PC-9 (cell line): ENCODE data around the gene CENPM. TPM values are rescaled to one million over a fixed set of nuclear protein-coding genes. Genes with fewer than 3 reads are reported as not detected.
"Not testable (repeated sequence)": the region's sequence is repeated elsewhere in the genome, so short reads cannot be mapped to it uniquely, and the experiment has no call there.

Source experiments
- BruUV-seq: library from RNA; stranded (reverse); fragments of 400-500 nt; replicated peaks from 2 replicates; lab custom pipeline; 2021; lab: Mats Ljungman, UMichigan
- CTCF ChIA-PET: fragments of 300-600 bp; sonication (Branson Sonifier 250); formaldehyde crosslinking; loops from one replicate; lab custom pipeline; 2022; ENCODE audit warnings: antibody characterized with exemption; lab: Charles Lee
- POLR2A ChIA-PET: fragments of 300-600 bp; sonication (Branson Sonifier 250); formaldehyde crosslinking; loops from one replicate; lab custom pipeline; 2022; ENCODE audit warnings: antibody characterized with exemption; ENCODE audit not compliant: unreplicated experiment; lab: Charles Lee
- DNase-seq, 2 experiments: peaks; one replicate each; pipeline versions ENCODE4 v3.0.0 to v3.0.0-alpha.2; 2015 to 2022; ENCODE audit warnings: mixed read lengths in 1 of 2
- H2AFZ ChIP-seq: fragments of 200-600 bp; sonication (generic); 2 replicates; pipeline ENCODE4 v1.8.1; 2017; ENCODE audit warnings: antibody characterized with exemption
- H3F3A ChIP-seq: fragments of 200-600 bp; sonication (generic); 2 replicates; pipeline ENCODE4 v1.8.1; 2017; ENCODE audit warnings: antibody characterized with exemption, mild to moderate bottlenecking, low read depth; ENCODE audit not compliant: insufficient read depth
- H3K27ac ChIP-seq: fragments of 200-600 bp; sonication (generic); 2 replicates; pipeline ENCODE4 v1.6.1; 2016; ENCODE audit warnings: mixed run types
- H3K27me3 ChIP-seq: fragments of 200-600 bp; sonication (generic); 2 replicates; pipeline ENCODE4 v1.6.1; 2016; ENCODE audit warnings: low read depth, mixed run types; ENCODE audit not compliant: insufficient read depth
- H3K36me3 ChIP-seq: fragments of 200-600 bp; sonication (generic); 2 replicates; pipeline ENCODE4 v1.6.1; 2016; ENCODE audit warnings: low read depth, mixed run types
- H3K4me1 ChIP-seq: fragments of 200-600 bp; sonication (generic); replicated peaks from 2 replicates; pipeline ENCODE4 v1.6.1; 2016; ENCODE audit warnings: mixed run types; ENCODE audit not compliant: insufficient read depth
- H3K4me2 ChIP-seq: fragments of 200-600 bp; sonication (generic); 2 replicates; pipeline ENCODE4 v1.6.1; 2017; ENCODE audit warnings: mixed run types
- H3K4me3 ChIP-seq: fragments of 200-600 bp; sonication (generic); 2 replicates; pipeline ENCODE4 v1.6.1; 2016; ENCODE audit warnings: mixed run types
- H3K79me2 ChIP-seq: fragments of 200-600 bp; sonication (generic); 2 replicates; pipeline ENCODE4 v1.6.1; 2017; ENCODE audit warnings: low read depth, mixed run types
- H3K9me2 ChIP-seq: fragments of 200-600 bp; sonication (generic); 2 replicates; pipeline ENCODE4 v1.8.1; 2017; ENCODE audit warnings: mild to moderate bottlenecking; ENCODE audit not compliant: insufficient read depth
- H3K9me3 ChIP-seq: fragments of 200-600 bp; sonication (generic); 2 replicates; pipeline ENCODE4 v1.8.1; 2016; ENCODE audit warnings: low read depth; ENCODE audit not compliant: insufficient read depth
- H4K20me1 ChIP-seq: fragments of 200-600 bp; sonication (generic); 2 replicates; pipeline ENCODE4 v1.8.1; 2017; ENCODE audit not compliant: insufficient read depth
- CTCF ChIP-seq: fragments of 200-600 bp; sonication (generic); conservative IDR thresholded peaks from 2 replicates; pipeline ENCODE4 v1.6.1; 2017; ENCODE audit warnings: mixed run types, antibody characterized with exemption, mild to moderate bottlenecking, moderate library complexity
- EZH2 ChIP-seq: fragments of 200-600 bp; sonication (generic); IDR thresholded peaks from 2 replicates; pipeline ENCODE4 v1.8.0; 2017; ENCODE audit warnings: antibody characterized with exemption, low read depth
- intact Hi-C: fragments of 100-400 bp; cut with micrococcal nuclease; formaldehyde crosslinking; loops from one replicate; pipeline ENCODE4 v1.10.0; 2022; ENCODE audit not compliant: unreplicated experiment
- total RNA-seq: library from RNA; stranded (reverse); gene quantifications from 2 replicates; pipeline ENCODE4 v1.2.3, GENCODE V29; 2021

Gene CENPM
- total RNA-seq, 1 experiment from 2014 or later = 42.0 TPM

- Histone ChIP-seq H3K27me3 (no peaks in the 10 kb centered on the region), H3K27ac (no peak within 1 kb of the TSS), H3K9me2 (no peaks in the 10 kb centered on the region), H3K4me3 (no peak within 1 kb of the TSS), H3K9me3 (no peaks in the 10 kb centered on the region), H3K79me2 (no peaks in the 10 kb centered on the region), H4K20me1 (no peaks in the 10 kb centered on the region), H3K4me2 (no peak within 1 kb of the TSS), H3K4me1 (peaks cover 7% of the 10 kb centered on the region), H3F3A (no peaks in the 10 kb centered on the region), H3K36me3 (no peaks in the 10 kb centered on the region), H2AFZ (no peak within 1 kb of the TSS)
- CTCF ChIA-PET = no interaction called here
- intact Hi-C loops = no loop called here
- TF ChIP-seq CTCF (no peak), EZH2 (no peak)
- no peak for DNase-seq
- no TSS peak for BruUV-seq
- POLR2A ChIA-PET = interaction anchor here (0.6 kb wide), 1 partner anchor 225 kb away, joined by 5 read pairs; no protein-coding TSS in a partner anchor
Observed at GRCh38 chr22:41951898-41952474, 5.0 kb upstream of the CENPM start, which contains the start of gene SMIM45. Gene SMIM45 (plus strand): TSS chr22:41952150.

GRCh38 chr22:41949297-41949965 is 2.5 kb upstream of the CENPM start:
- H3K9me2 ChIP-seq = no peaks in the 10 kb centered on the region
- no peak for DNase-seq
- H2AFZ ChIP-seq = no peak overlapping the region
- POLR2A ChIA-PET = no interaction called here
- intact Hi-C loops = loop anchor here (5.0 to 10.0 kb wide), 2 partner anchors 125 to 407 kb away; partner anchors contain the start of genes NAGA, PHETA2, POLR3H and SMDT1
- H3K4me2 ChIP-seq = no peak overlapping the region
- BruUV-seq = no TSS peak
- TF ChIP-seq CTCF (no peak), EZH2 (no peak)
- H3K79me2 ChIP-seq = peaks cover 18% of the 10 kb centered on the region
- H3F3A ChIP-seq = peaks cover 5% of the 10 kb centered on the region
- H3K27me3 ChIP-seq = no peaks in the 10 kb centered on the region
- H3K36me3 ChIP-seq = no peaks in the 10 kb centered on the region
- no peaks in the 10 kb centered on the region for H3K9me3 ChIP-seq
- no peak overlapping the region for H3K4me3 ChIP-seq
- H3K4me1 ChIP-seq = peaks cover 18% of the 10 kb centered on the region
- H4K20me1 ChIP-seq = no peaks in the 10 kb centered on the region
- no peak overlapping the region for H3K27ac ChIP-seq
- CTCF ChIA-PET = no interaction called here

DNA sequence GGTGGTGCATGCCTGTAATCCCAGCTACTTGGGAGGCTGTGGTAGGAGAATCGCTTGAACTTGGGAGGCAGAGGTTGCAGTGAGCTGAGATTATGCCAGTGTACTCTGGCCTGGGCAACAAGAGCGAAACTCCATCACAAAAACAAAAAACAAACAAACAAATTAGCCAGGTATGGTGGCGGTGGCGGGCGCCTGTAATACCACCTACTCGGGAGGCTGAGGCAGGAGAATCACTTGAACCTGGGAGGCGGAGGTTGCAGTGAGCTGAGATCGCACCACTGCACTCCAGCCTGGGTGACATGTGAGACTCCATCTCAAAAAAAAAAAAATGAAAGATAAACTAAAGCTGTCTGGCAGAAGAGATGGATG is 2.0 kb upstream of the CENPM start:
- DNase-seq, H3K4me2 ChIP-seq, CTCF ChIA-PET, H3K9me3 ChIP-seq, H3K27me3 ChIP-seq, H4K20me1 ChIP-seq, H3F3A ChIP-seq, H3K36me3 ChIP-seq, H3K9me2 ChIP-seq, H2AFZ ChIP-seq, H3K27ac ChIP-seq, POLR2A ChIA-PET, H3K4me3 ChIP-seq, BruUV-seq: not testable (repeated sequence)
- intact Hi-C loops = loop anchor here (5.0 to 10.0 kb wide), 2 partner anchors 126 to 407 kb away; partner anchors contain the start of genes NAGA, PHETA2, POLR3H and SMDT1
- H3K79me2 ChIP-seq = peaks cover 19% of the 10 kb centered on the region
- peaks cover 18% of the 10 kb centered on the region for H3K4me1 ChIP-seq
